Upper lobe of right lung (tissue), 1 donor: ENCODE results near the gene IL23R. TPM values are rescaled to one million over a fixed set of nuclear protein-coding genes. Genes with fewer than 3 reads are reported as not detected.

Source experiments
- ATAC-seq: fragments of 200-7000 bp; cut with Tn5 transposase; one replicate; pipeline ENCODE4 v1.9.1; 2020; ENCODE audit warnings: mild to moderate bottlenecking, moderate library complexity
- DNase-seq: peaks from one replicate; pipeline ENCODE4 v3.0.0-alpha.2; 2020
- H3K27ac ChIP-seq: fragments of 200-600 bp; one replicate; pipeline ENCODE4 v1.8.0; 2022
- H3K27me3 ChIP-seq: fragments of 200-600 bp; one replicate; pipeline ENCODE4 v1.8.0; 2022; ENCODE audit warnings: mild to moderate bottlenecking
- H3K36me3 ChIP-seq: fragments of 200-600 bp; one replicate; pipeline ENCODE4 v1.8.0; 2022
- H3K4me1 ChIP-seq: fragments of 200-600 bp; one replicate; pipeline ENCODE4 v1.8.0; 2022
- H3K4me3 ChIP-seq: fragments of 200-600 bp; one replicate; pipeline ENCODE4 v1.8.0; 2022; ENCODE audit warnings: mild to moderate bottlenecking
- H3K9me3 ChIP-seq: fragments of 200-600 bp; one replicate; pipeline ENCODE4 v1.8.0; 2022
- CTCF ChIP-seq: fragments of 200-600 bp; IDR thresholded peaks from one replicate; pipeline ENCODE4 v1.8.0; 2022; ENCODE audit warnings: antibody characterized with exemption
- intact Hi-C: fragments of 100-400 bp; cut with DNase I; formaldehyde crosslinking; loops from one replicate; pipeline ENCODE4 v1.11.0; 2022
- total RNA-seq: library from RNA; stranded (reverse); fragmentation: NEBNext Ultra II Directional; extraction: Animal tissue kit (Norgen Biotek cat#: 25700); gene quantifications from one replicate; pipeline ENCODE4 v1.2.1, GENCODE V29; 2021
- donor health status: DM: no; HTN: yes; CAD: no; lungs with severe emphysema.

The IL23R gene
- total RNA-seq, 1 donor from 2014 or later = 0.20 TPM

GRCh38 chr1:67216401-67216800, 50.1 kb downstream of the IL23R start:
- no peak overlapping the region for H3K27ac ChIP-seq
- no peaks in the 10 kb centered on the region for H3K27me3 ChIP-seq
- TF ChIP-seq CTCF = no peak
- no peak overlapping the region for H3K4me3 ChIP-seq
- no peaks in the 10 kb centered on the region for H3K4me1 ChIP-seq
- DNase-seq (no peak), ATAC-seq (no peak)
- intact Hi-C loops = no loop called here
- no peaks in the 10 kb centered on the region for H3K36me3 ChIP-seq
- H3K9me3 ChIP-seq = no peaks in the 10 kb centered on the region

- H3K4me1 ChIP-seq = no peaks in the 10 kb centered on the region
- ATAC-seq = no peak
- H3K27ac ChIP-seq = no peak overlapping the region
- H3K36me3 ChIP-seq = no peaks in the 10 kb centered on the region
- intact Hi-C loops = no loop called here
- DNase-seq = no peak
- no peak overlapping the region for H3K4me3 ChIP-seq
- TF ChIP-seq CTCF = no peak
- H3K27me3 ChIP-seq = no peaks in the 10 kb centered on the region
- no peaks in the 10 kb centered on the region for H3K9me3 ChIP-seq
These were observed 51.2 kb downstream of the IL23R start for GRCh38 chr1:67217417-67217816.

GRCh38 chr1:67217938-67218337, 51.7 kb downstream of the IL23R start:
- DNase-seq (no peak), ATAC-seq (no peak)
- Histone ChIP-seq H3K4me1 (no peaks in the 10 kb centered on the region), H3K27me3 (no peaks in the 10 kb centered on the region), H3K36me3 (no peaks in the 10 kb centered on the region), H3K9me3 (no peaks in the 10 kb centered on the region), H3K4me3 (no peak overlapping the region), H3K27ac (no peak overlapping the region)
- intact Hi-C loops = no loop called here
- TF ChIP-seq CTCF = no peak

- H3K4me1 ChIP-seq = no peaks in the 10 kb centered on the region
- DNase-seq (no peak), ATAC-seq (no peak)
- no peaks in the 10 kb centered on the region for H3K27me3 ChIP-seq
- no peak overlapping the region for H3K4me3 ChIP-seq
- no peak overlapping the region for H3K27ac ChIP-seq
- TF ChIP-seq CTCF = no peak
- no peaks in the 10 kb centered on the region for H3K36me3 ChIP-seq
- intact Hi-C loops = no loop called here
- H3K9me3 ChIP-seq = no peaks in the 10 kb centered on the region
These were observed 58.6 kb downstream of the IL23R start for GRCh38 chr1:67224856-67225255.

DNA sequence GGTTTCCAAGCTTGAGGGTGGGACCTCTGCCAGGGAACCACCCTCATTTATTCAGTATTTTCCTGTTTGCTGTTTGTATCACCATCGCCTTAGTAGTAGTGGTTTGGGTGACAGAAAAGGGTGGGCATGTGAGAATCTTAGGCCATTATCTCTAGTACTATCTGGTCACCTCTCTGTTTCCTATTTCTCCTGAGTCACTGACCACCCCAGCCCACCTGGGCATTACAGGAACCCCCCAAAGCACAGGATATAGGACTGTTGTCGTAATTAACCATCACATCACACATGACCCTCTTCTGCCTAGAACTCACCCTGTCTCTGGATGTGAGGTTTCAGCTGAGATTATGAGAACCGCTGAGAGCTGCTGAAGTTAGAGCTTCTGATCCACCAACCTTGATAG, 60.4 kb downstream of the IL23R start:
- ATAC-seq = no peak
- TF ChIP-seq CTCF = no peak
- Histone ChIP-seq H3K4me3 (no peak overlapping the region), H3K9me3 (no peaks in the 10 kb centered on the region), H3K36me3 (no peaks in the 10 kb centered on the region), H3K27ac (no peak overlapping the region), H3K27me3 (no peaks in the 10 kb centered on the region), H3K4me1 (no peaks in the 10 kb centered on the region)
- DNase-seq = no peak
- intact Hi-C loops = no loop called here

DNA sequence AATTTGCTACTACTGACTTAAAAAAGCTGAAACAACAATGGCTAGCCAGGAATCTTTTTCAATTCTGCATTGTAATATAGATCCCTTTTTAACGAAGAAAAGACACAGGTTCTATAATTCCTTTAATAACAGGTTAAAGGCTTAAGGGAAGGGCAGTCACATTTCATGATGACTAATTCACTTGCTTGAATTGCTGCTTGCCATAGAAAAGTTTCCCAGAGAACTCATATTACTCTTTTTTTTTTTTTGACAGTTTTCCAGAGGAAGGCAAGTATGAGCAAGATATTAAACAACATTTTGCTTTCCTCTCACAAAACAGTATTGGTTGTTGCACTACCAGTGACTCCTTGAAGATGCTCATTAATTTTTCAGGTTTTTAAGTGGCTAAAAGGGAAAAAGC, 60.9 kb downstream of the IL23R start:
- TF ChIP-seq CTCF = no peak
- H3K9me3 ChIP-seq = no peaks in the 10 kb centered on the region
- DNase-seq = no peak
- H3K27me3 ChIP-seq = no peaks in the 10 kb centered on the region
- H3K4me3 ChIP-seq = no peak overlapping the region
- no peak overlapping the region for H3K27ac ChIP-seq
- intact Hi-C loops = no loop called here
- no peaks in the 10 kb centered on the region for H3K4me1 ChIP-seq
- ATAC-seq = no peak
- H3K36me3 ChIP-seq = no peaks in the 10 kb centered on the region
